HTR-8/SVneo (cell line): ENCODE data around the gene BRPF3.

Experiments used
- DNase-seq: peaks from one replicate; pipeline ENCODE4 v3.0.0; 2011; ENCODE audit warnings: low spot score, mixed read lengths; ENCODE audit not compliant: insufficient read length
- FAIRE-seq: peaks from 2 replicates; lab custom pipeline; 2011; peaks lifted over from hg19 to GRCh38; lab: Jason Lieb, UNC

The BRPF3 gene

DNA sequence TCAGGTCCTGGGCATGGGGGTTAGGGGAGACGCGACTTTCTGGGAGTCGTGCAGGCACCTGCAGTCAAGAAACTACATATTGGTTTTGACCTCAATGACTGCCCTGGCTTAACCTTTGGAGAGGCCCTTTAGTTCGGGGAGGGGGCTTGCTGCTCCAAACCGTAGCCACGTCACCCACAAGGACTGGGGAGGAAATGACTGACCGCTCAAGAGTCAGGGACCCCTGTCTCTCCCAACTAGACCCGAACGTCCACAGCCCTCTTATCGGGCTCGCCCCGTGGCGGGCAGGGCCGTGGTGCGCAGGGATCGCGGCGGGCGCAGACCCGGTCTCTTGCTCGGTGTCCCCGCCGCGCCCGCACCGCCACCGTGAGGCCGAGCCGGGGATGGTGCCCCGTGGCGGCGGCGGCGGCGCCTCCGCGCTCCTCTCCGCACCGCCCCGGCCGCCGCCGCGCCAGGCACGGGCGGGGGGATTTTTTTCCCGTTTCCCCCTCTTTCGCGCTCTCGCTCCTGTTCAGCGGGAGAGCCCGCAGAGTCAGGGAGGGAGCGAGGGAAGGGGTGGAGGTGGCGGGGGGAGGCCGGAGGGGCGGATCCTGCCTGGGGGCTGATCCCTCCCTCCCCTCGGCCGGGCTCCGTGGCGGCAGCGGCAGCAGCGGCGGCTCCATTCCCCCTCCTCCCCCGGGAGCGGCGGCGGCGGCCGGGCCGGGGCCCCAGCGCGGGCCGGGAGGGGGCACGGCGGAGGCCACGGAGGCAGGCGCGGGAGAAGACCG lies at the start of gene BRPF3:
BRPF3 (plus strand) TSS at position 632 of the 767 bp plus-strand sequence. CDS start 3,579 bp downstream, outside the sequence.
- DNase-seq (peak; percentile 62), FAIRE-seq (peak; percentile 74)

DNA sequence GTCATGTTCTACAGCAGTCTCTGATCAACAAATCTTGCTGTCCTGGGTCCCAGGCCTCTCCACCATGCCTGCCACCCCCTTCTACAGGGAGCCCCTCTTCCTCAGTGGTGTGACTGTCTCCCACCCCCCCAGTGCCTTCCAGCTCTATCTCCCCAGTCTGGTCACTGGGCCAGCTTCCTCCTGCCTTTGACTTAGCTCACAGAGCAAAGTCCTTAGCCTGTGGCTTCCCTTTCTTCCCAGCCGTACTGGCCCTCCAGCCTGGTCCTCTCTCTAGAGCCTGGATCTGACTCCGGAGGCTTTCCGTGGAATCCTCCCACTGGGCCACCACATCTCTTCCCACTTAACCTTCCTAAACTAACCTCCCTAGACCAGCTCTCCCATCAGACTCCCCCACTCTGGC lies 49.2 kb upstream of the BRPF3 start:
- FAIRE-seq (no peak), DNase-seq (no peak)

DNA sequence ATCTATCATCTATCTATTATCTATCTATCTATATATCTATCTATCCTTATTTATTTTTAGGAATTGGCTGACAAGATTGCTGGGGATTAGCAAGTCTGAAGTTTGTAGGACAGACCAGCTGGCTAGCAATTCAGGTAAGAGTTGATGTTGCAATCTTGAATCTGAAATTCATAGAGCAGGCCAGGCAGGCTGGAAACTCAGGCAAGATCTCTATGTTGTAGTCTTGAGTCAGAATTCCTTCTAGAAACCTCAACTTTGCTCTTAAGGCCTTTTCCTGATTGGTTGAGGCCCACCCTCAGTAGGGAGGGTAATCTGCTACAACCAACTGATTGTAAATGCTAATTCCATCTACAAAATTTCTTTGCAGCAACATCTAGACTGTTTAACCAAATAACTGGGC lies 47.1 kb upstream of the BRPF3 start:
- no peak for FAIRE-seq
- no peak for DNase-seq

DNA sequence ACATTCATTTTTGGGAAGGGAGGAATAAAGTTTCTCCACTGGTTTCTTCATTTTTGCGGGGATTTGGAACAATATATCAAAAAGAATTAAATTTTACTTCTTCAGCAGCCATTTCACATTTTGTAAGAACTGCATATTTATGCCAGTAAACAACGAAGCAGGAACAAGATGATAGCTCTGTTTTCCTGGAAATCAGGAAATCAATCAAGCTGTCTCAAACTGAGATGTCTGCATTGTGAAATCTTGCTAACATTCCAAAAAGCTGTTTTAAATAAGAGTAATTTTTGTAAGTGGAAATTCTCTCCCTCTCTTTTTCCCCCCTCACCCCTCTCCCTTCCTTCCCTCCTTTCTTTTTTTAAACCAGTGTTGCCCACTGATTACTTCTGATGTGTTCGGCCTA lies 46.3 kb upstream of the BRPF3 start:
- DNase-seq (no peak), FAIRE-seq (no peak)

DNA sequence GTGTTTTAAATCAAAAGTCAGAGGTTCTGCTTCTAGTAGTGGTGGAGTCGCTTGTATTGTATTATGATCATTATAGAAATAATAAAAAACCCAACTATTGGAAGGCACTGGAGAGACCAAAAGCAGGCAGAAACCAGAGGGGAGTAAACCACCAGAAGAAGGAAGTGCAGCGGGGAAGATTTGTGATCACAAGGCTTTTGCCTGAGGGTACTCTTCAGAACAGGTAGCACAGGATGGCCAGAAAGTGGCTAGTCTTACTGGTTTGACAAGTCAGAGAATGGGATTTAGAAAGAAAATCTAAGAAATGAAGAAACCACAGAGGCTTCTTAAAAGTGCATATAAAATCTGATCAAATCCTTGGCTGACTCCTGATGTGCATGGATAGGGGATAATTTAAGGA lies 42.3 kb upstream of the BRPF3 start:
- FAIRE-seq: no peak
- DNase-seq: no peak

DNA sequence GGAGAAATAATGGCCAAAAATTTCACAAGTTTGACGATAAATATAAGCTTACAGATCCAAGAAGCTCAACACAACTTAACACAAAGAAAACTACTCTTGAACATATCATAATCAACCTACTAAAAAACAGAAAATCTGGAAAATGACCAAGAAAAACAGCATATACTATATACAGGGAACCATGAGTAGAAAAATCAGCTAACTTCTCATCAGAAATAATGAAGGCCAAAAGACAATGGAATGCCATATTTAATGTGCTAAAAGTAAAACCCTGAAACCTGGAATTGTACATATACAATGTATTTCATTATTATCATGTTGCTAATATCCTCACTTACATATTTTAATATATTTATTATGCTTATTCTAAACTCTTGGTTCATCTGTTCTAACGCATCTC lies 40.9 kb upstream of the BRPF3 start:
- no peak for FAIRE-seq

DNA sequence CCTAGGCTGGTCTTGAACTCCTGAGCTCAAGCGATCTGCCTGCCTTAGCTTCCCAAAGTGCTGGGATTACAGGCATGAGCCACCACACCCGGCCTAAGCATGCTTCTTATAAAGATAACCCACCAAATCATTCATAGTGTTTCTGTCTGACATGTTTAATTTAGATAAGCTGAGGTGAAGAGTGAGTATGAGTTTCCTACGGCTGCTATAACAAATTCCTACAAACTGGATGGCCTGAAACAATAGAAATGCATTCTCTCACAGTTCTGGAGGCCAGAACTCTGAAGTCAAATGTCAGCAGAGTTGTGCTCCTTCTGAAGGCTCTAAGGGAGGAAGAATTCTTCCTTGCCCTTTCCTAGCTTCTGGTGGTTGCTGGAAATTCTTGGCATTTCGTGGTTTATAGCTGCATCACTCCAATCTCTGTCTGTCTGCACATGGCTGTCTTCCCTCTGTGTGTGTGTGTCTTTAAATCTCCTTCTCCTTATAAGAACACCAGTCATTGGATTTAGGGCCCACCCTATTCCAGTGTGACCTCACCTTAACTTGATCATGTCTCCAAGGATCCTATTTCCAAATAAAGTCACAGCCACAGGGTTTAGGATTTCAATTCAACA lies 36.3 kb upstream of the BRPF3 start:
- no peak for DNase-seq
- FAIRE-seq: no peak

More for the DNA sequence above, 40.9 kb upstream of the BRPF3 start:
- DNase-seq: no peak

DNA sequence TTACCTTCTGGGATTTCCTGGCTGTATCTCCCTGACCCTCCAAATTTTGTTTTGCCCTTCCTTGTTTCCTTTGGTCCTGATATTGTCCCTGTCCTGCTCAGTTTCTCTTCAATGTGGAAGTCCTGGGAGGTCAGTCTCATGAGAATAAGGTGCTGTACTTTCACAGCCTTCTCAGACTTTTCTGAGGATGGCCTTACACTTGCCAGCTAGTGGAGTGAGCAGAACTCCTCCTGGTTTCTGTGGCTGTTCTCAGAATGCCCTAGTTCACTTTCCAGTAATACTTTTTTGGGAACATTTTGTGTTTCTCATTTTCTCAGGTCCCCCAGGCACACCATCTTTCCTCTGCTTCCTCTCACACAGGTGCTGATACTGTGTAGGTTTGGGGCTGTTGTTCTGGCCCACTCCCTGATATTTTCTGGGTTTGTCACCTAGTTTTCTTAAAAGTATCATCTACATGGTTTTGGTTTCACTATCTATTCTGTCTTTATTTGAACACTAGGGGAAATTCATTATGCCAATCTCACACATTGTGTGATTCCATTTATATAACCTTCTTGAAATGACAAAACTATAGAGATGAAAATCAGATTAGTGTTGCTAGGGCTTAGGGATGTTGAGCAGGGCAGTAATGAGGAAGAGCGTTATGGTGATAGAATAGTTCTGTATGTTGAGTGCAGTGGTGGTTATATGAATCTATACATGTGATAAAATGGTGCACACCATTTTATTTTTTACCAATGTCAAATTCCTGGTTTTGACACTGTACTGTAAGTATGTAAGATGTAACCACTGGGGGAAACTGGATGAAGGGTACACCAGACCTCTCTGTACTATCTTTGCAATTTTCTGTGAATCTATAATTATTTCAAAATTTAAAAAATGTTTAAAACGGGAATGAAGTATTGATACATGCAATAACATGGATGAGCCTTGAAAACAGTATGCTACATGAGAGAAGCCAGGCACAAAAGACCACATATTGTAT lies 27.2 kb upstream of the BRPF3 start:
- FAIRE-seq (no peak), DNase-seq (no peak)

DNA sequence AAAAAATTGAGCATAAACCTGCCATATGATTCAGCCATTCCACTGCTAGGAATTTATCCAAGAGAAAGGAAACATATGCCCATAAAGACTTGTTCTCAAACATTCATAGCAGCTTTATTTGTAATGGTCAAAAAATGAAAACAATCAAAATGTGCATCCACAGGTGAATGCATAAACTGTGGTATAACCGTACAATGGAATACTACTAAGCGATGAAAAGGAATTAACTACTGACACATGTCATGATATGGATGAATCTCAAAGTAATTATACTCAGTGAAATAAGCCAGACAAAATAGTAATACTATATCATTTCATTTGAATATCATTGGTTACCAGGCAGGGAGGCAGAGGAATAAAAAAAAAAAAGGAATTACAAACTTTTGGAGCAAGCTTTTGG lies 25.8 kb upstream of the BRPF3 start:
- DNase-seq: no peak
- FAIRE-seq: no peak

DNA sequence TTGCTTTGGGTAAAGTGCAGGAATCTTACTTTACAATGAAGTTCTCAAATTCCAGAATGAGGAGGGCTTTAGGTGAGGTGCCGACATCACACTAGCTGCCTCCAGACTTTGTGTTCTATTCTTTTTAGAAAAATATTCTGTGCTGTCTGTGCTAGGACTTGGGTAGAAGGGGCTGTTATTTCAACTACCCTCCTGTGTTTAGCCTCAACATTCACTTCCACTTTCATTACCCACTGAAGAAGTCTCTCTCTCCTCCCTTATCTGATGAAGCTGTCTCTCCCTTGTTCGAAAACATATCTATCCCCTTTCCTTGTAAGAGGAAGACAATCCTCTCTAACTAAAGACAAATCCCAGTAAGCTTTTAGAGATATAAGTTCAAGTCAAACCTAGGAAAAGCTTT lies 25.0 kb upstream of the BRPF3 start:
- DNase-seq (no peak), FAIRE-seq (no peak)

DNA sequence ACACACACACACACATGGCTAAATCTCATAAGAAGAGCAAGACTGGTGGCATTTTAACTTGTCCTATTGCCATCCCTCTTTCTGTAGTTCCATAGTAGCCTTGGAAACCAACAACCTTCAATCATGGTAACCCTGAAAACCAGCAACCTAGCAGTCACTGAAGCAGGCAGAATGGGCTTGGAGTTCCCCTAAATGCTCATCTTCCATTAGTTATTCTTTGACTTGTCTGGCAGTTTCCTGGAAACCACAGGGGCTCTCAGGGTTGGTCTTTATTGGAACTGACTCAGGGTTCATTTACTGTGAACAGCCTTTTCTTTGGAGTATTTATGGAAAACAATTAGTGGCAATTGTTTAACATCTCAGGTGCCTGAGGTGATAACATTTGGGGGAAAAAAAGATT lies 19.4 kb upstream of the BRPF3 start:
- FAIRE-seq (no peak), DNase-seq (no peak)

DNA sequence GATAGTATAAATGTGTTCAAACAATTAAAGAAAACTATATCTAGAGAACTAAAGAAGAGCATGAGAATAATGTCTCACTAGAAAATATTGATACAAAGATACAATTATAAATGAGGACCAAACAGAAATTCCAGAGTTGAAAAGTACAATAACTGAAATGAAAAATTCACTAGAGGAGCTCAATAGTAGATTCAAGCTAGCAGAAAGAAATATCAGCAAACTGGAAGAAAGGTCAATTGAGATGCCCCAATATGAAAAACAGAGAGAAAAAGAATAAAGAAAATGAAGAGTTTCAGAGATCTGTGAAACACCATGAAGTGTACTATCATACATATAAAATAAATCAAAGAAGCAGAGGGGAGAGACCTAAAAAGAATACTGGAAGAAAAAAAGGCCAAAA lies 18.0 kb upstream of the BRPF3 start:
- DNase-seq (no peak), FAIRE-seq (no peak)

DNA sequence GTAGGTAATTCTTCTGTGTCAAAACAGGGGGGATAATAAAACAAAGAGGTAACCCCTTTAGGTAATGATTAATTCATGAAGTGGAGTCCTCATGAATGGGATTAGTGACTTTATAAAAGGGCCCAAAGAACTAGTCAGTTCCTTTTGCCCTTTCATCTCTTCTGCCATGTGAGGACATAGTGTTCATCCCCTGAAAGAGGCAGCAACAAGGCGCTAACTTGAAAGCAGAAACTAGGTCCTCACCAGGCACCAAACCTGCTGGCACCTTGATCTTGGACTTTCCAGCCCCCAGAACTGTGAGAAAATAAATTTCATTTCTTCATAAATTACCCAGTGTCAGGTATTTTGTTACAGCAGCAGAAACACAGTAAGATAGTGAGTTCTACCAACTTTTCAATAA lies 16.4 kb upstream of the BRPF3 start:
- FAIRE-seq (no peak), DNase-seq (no peak)

DNA sequence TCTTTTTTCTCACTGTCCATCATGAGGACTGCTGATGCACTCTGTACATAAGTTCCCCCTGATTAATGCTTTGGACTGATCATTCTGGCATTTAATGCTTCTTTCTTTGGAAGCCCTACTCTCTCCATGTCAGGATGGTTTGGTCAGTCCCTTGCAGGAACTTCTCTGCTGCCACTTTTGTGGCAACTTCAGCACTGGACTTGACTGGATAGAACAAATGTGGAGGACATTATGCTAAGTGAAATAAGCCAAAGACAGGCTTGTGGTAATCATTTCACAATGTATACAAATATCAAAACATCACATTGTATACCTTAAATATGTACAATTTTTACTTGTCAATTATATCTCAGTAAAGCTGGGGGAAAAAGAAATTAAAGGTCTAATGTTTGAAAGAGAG lies 12.2 kb upstream of the BRPF3 start:
- DNase-seq (no peak), FAIRE-seq (no peak)

DNA sequence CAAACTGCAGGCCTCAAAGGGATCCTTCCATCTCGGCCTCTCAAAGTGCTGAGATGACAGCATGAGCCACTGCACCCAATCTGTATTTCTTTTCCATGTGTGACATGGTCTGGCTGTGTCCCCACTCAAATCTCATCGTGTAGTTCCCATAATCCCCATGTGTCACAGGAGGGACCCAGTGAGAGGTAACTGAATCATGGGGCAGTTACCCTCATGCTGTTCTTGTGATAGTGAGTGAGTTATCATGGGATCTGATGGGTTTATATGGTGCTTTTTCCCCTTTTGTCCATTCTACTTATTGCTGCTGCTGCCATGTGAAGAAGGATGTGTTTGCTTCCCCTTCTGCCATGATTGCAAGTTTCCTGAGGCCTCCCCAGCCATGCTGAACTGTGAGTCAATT lies 10.3 kb upstream of the BRPF3 start:
- DNase-seq: no peak
- no peak for FAIRE-seq

DNA sequence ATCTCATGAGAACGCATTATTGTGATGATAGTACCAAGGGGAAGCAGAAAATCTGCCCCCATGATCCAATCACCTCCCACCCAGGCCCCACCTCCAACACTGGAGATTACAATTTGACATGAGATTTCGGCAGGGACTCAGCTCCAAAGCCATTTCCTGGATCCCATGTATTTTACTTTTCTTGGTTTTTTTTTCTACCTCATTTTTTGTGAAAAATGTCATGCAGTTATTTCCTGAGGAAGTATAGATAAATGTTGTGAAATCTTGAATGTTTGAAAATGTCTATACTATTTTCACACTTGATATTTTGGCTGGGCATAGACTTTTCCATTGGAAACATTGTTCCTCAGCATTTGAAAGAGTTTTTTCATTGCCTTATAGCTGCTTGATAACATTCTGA lies 9.1 kb upstream of the BRPF3 start:
- DNase-seq: no peak
- FAIRE-seq: no peak

DNA sequence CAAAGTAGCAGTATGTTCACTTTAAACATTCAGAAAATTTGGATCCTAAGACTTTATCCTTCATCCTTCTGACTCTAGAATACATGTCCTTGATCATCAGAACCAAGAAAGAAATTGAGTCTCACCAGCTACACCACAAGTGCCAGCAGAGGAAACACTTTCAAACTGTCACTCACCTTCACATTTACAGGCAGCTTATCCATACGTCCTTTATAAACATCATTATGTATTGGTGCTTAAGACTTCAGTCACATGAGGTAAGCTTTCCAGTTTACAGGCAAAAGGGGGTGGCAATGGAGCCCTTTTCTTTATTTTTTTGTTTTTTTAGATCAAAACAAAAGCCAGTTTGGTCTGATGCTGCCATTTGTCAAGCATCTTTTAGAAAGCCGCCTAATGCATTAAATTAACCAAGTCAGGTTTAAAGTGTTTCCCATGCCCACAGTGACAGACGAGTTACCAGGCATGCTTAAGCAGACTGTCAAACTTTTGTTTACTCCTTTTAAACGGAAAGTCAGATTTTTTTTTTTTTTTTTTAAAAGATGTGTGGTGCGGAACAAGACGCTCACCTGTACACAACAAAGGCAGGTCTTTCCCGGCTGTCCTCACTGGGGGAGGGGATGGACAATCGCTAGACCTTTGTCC lies 952 bp upstream of the BRPF3 start:
- FAIRE-seq (no peak), DNase-seq (no peak)

DNA sequence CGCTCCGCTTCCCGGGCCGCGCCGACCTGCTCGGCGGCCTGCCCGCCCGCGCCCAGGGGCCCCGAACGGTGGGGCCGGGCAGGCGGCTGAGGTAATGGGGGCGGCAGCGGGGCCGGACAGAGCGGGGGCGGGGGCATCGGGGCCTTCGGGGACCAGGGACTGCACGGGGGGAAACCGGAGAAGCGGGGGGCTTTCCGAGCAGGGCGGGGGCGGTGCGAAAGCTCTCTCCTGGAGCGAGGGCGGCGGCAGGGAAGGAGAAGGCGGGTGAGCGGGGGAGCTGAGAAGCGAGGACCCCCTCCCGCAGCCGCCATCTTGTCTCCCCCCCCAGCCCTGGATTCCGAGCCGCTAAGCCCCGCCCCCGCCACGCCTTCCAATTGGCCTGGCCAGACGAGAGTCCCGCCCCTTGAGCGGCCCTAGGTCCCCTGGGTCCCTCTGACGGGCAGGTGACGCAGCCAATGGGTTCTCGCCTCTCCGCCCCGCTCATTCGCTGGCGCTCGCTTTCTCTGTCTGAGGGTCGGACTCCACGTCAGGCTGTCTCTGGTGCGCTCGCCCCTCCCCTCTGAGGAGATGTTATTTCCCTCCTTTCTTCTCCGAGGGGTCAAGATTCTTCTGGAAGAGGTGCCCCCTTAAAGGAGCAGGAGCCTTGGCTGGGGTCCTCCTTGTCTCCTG lies 470 bp downstream of the BRPF3 start:
- peak; percentile 69 for FAIRE-seq

DNA sequence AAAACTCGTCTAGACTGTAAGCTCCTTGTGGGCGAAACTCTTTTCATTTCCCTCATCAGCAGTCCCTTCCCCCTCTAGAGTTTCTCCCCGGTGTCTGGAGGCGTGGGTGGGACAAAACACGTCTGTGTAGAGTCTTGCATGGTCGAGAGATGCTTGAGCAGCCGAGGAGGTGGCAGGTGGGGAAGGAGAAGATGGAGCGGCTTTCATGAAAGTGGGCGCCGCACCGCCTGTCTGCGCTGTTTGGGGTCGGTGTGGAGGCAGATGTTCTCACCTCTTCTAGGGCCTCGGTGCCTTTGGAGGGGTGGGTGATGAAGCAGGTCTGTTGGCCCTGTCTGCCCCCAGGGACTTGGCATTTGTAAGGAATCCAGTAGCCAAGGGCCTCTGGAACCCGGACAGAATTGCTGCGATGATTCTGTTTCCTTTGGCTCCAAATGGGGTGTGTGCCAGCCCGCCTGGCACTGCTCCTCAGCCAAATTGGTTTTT lies 1.2 kb downstream of the BRPF3 start:
- DNase-seq (no peak), FAIRE-seq (no peak)

More for the DNA sequence above, 470 bp downstream of the BRPF3 start:
- DNase-seq: peak; percentile 100

DNA sequence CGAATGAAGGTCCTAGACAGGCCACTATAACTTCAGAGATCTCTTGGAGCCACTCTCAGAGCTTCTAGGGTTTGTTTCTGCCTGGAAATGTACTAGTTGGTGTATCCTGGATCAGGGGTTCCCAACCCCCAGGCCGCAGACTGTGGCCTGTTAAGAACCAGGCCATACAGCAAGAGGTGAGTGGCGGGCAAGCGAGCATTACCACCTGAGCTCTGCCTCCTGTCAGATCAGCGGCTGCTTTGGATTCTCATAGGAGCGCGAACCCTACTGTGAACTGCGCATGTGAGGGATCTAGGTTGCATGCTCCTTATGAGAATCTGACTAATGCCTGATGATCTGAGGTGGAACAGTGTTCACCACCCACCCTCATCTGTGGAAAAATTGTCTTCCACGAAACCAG lies 2.4 kb downstream of the BRPF3 start:
- DNase-seq: no peak
- FAIRE-seq: no peak
